ENCODE measurements around the gene COL4A1.

The COL4A1 gene

DNA sequence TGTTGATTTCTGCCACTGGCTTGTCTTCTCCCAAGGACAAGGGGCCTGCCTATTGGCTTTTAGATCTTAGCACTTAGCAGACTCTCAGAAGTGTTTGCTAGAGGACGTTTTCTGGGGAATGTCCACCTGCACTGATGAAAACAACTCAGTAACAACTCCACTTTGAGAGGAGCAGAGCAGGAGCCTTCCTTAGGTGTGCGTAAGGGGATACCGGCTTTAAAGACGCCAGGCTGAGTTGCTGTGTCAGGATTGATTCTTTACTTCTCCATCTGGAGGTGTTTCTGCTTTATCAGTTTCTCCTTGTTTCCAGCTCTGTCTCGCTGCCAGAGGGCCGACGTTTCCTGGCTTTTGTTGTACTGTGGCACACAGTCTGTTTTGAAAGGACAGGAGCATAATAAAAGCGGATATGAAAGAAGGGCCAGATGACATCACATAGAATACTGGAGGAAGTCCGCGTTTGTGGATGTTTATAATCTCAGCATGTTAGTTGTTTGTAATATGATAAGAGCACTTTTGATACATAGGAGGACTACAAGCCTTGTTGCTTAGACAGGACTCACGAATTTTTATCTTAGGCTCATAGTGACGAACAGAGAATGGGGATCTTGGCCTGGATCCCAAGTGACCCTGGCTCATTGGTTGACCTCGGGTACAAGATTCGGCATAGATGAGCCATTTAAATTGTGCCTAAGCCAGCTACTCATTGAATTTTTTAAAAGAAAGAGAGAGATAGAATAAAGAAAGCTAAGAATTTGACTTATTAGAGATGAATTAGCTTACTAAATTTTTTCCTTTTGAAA is 34.7 kb upstream of the COL4A1 start:
- H3K27ac ChIP-seq (ENCODE audit: insufficient read depth, low read length, poor library complexity, severe bottlenecking): no peak overlapping the region
- DNase-seq: no peak
- H3K27me3 ChIP-seq (replicated peaks; ENCODE audit: control insufficient read depth, insufficient read depth, low read length, poor library complexity, severe bottlenecking): no peaks in the 10 kb centered on the region
- H3K9me3 ChIP-seq (ENCODE audit: control insufficient read depth, low read length): no peaks in the 10 kb centered on the region
- no peak overlapping the region for H3K4me3 ChIP-seq (ENCODE audit: insufficient read depth, low read depth, low read length, poor library complexity, severe bottlenecking)
- no peaks in the 10 kb centered on the region for H3K36me3 ChIP-seq (ENCODE audit: control insufficient read depth, insufficient read depth, low read length)
- peaks cover 10% of the 10 kb centered on the region for H3K4me1 ChIP-seq (ENCODE audit: control insufficient read depth, insufficient read depth, low read length, poor library complexity, severe bottlenecking)

GRCh38 chr13:110340812-110341444 is 34.0 kb upstream of the COL4A1 start:
- H3K36me3 ChIP-seq (ENCODE audit: control insufficient read depth, insufficient read depth, low read length): no peaks in the 10 kb centered on the region
- H3K4me3 ChIP-seq (ENCODE audit: insufficient read depth, low read depth, low read length, poor library complexity, severe bottlenecking): no peak overlapping the region
- H3K27me3 ChIP-seq (replicated peaks; ENCODE audit: control insufficient read depth, insufficient read depth, low read length, poor library complexity, severe bottlenecking): no peaks in the 10 kb centered on the region
- no peaks in the 10 kb centered on the region for H3K9me3 ChIP-seq (ENCODE audit: control insufficient read depth, low read length)
- peaks cover 10% of the 10 kb centered on the region for H3K4me1 ChIP-seq (ENCODE audit: control insufficient read depth, insufficient read depth, low read length, poor library complexity, severe bottlenecking)
- no peak overlapping the region for H3K27ac ChIP-seq (ENCODE audit: insufficient read depth, low read length, poor library complexity, severe bottlenecking)
- DNase-seq: peak in 1 of 3 donors; percentile 5

DNA sequence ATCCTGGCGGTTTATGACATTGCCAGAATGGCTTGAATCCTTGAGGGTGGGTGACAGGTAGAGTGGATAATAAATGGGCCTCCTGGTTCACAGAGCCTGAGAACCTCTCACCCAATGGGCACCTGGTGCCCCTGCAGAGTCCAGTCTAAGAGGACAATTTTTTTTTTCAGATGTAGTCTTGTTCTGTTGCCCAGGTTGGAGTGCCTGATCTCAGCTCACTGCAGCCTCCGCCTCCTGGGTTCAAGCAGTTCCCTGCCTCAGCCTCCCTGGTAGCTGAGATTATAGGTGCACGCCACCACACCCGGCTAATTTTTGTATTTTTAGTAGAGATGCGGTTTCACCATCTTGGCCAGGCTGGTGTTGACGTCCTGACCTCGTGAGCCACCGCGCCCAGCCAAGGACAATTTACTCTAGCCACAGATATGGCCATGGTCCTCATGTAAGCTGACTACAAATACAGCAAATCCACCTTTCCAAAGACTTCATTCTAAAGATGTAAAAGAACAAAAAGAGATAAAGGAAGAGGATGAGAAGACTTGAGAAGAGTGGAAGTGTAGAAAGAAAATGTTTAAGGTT is 33.1 kb upstream of the COL4A1 start:
- Histone ChIP-seq H3K27me3 (replicated peaks; ENCODE audit: control insufficient read depth, insufficient read depth, low read length, poor library complexity, severe bottlenecking) (no peaks in the 10 kb centered on the region), H3K36me3 (ENCODE audit: control insufficient read depth, insufficient read depth, low read length) (no peaks in the 10 kb centered on the region), H3K4me1 (ENCODE audit: control insufficient read depth, insufficient read depth, low read length, poor library complexity, severe bottlenecking) (peaks cover 10% of the 10 kb centered on the region), H3K4me3 (ENCODE audit: insufficient read depth, low read depth, low read length, poor library complexity, severe bottlenecking) (no peak overlapping the region), H3K27ac (ENCODE audit: insufficient read depth, low read length, poor library complexity, severe bottlenecking) (no peak overlapping the region), H3K9me3 (ENCODE audit: control insufficient read depth, low read length) (no peaks in the 10 kb centered on the region)
- DNase-seq: no peak

DNA sequence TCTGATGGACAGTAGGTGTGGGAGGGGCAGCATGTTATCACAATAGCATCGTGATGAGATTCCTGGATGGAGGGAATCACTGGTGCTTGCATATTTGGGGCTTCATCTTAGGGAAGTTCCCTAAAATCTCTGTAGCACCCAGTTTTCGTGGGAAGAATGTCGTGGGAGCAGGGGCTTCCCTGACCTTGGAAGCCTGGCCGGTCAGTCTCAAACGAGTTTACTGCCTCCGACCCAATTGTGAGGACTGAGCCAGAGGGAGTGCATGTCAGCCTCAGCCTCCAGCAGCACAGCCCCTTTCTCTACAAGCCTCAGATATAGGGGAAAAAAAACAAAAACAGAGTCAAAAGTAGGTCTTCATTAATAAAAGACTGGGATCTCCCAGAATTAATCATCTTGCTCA is 32.3 kb upstream of the COL4A1 start:
- H3K27me3 ChIP-seq (replicated peaks; ENCODE audit: control insufficient read depth, insufficient read depth, low read length, poor library complexity, severe bottlenecking): no peaks in the 10 kb centered on the region
- peaks cover 10% of the 10 kb centered on the region for H3K4me1 ChIP-seq (ENCODE audit: control insufficient read depth, insufficient read depth, low read length, poor library complexity, severe bottlenecking)
- no peak overlapping the region for H3K4me3 ChIP-seq (ENCODE audit: insufficient read depth, low read depth, low read length, poor library complexity, severe bottlenecking)
- DNase-seq: no peak
- H3K9me3 ChIP-seq (ENCODE audit: control insufficient read depth, low read length): no peaks in the 10 kb centered on the region
- no peak overlapping the region for H3K27ac ChIP-seq (ENCODE audit: insufficient read depth, low read length, poor library complexity, severe bottlenecking)
- no peaks in the 10 kb centered on the region for H3K36me3 ChIP-seq (ENCODE audit: control insufficient read depth, insufficient read depth, low read length)

DNA sequence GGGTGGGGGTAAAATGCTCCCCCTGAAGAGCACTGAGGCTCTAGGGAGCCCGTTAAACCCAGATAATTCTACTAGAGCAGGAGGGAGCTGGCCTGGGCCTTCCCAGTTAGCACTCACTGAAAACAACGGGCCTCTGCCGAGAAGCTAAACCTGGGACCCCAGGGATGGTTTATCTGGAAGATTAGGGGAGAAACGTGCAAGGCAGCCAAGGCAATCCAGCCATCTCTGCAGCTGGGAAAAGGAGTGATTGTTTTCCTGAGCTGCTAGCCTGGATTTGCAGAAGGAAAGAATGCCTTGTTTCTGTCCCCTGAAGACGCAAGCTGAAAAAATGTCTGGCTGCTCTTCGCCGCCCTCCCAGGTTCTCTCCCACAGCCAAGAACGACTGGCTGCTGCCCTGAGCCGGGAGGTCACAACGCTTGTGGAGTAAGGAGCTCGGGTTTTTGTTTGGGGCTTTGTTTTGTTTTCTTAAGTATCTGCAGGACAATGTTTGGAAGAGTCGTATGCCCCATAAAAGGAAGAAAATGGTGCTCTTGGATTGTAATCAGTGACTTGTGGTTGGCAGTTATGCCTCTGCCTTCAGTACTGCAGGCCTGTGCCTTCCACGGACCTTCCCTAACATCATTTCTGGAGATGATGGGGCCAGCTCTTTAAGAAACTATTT is 31.6 kb upstream of the COL4A1 start:
- Histone ChIP-seq H3K9me3 (ENCODE audit: control insufficient read depth, low read length) (no peaks in the 10 kb centered on the region), H3K27me3 (replicated peaks; ENCODE audit: control insufficient read depth, insufficient read depth, low read length, poor library complexity, severe bottlenecking) (no peaks in the 10 kb centered on the region), H3K4me1 (ENCODE audit: control insufficient read depth, insufficient read depth, low read length, poor library complexity, severe bottlenecking) (peaks cover 10% of the 10 kb centered on the region), H3K36me3 (ENCODE audit: control insufficient read depth, insufficient read depth, low read length) (no peaks in the 10 kb centered on the region), H3K27ac (ENCODE audit: insufficient read depth, low read length, poor library complexity, severe bottlenecking) (no peak overlapping the region), H3K4me3 (ENCODE audit: insufficient read depth, low read depth, low read length, poor library complexity, severe bottlenecking) (no peak overlapping the region)
- no peak for DNase-seq

DNA sequence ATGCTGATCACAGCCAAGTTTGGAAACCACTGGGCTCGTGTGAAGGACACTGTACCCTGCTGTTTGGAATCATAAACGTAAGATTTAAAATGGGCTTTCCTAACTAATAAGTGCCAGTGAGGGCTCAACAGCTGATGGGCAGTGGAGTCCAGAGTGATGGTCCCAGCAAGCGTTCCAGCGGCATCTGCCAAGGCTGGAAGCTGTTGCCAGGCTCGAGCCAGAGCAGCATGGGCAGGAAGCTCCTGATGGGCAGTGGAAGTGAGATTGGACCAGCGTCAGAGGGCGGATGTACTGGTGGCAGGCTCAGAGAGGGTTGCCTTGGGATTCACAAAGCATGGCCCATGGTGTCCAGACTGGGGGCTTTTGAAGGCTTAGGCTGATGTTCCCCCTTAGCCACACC is 30.3 kb upstream of the COL4A1 start:
- Histone ChIP-seq H3K27ac (ENCODE audit: insufficient read depth, low read length, poor library complexity, severe bottlenecking) (no peak overlapping the region), H3K9me3 (ENCODE audit: control insufficient read depth, low read length) (no peaks in the 10 kb centered on the region), H3K27me3 (replicated peaks; ENCODE audit: control insufficient read depth, insufficient read depth, low read length, poor library complexity, severe bottlenecking) (no peaks in the 10 kb centered on the region), H3K4me1 (ENCODE audit: control insufficient read depth, insufficient read depth, low read length, poor library complexity, severe bottlenecking) (peaks cover 10% of the 10 kb centered on the region), H3K36me3 (ENCODE audit: control insufficient read depth, insufficient read depth, low read length) (no peaks in the 10 kb centered on the region), H3K4me3 (ENCODE audit: insufficient read depth, low read depth, low read length, poor library complexity, severe bottlenecking) (no peak overlapping the region)
- no peak for DNase-seq

DNA sequence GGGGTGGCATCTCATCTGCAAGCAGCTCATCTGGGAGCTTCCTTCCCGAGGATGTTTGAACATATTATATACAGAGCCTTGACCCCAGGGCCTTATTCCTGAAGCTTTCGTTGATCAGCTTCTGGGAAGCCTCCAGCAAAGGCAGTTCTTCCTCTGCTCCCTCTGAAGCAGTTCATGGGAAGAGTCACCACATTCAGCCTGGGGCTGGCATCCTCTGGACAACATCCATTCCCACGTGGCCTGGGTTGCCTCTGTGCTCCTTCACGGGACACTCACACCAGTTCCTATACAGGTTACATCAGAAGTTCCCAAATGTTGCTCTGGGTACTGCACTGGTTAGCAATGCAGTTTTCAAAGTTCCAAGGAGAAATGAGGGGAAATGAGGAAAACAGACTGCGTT is 29.7 kb upstream of the COL4A1 start:
- no peak for DNase-seq
- no peak overlapping the region for H3K27ac ChIP-seq (ENCODE audit: insufficient read depth, low read length, poor library complexity, severe bottlenecking)
- no peaks in the 10 kb centered on the region for H3K36me3 ChIP-seq (ENCODE audit: control insufficient read depth, insufficient read depth, low read length)
- no peaks in the 10 kb centered on the region for H3K27me3 ChIP-seq (replicated peaks; ENCODE audit: control insufficient read depth, insufficient read depth, low read length, poor library complexity, severe bottlenecking)
- H3K4me3 ChIP-seq (ENCODE audit: insufficient read depth, low read depth, low read length, poor library complexity, severe bottlenecking): no peak overlapping the region
- peaks cover 10% of the 10 kb centered on the region for H3K4me1 ChIP-seq (ENCODE audit: control insufficient read depth, insufficient read depth, low read length, poor library complexity, severe bottlenecking)
- no peaks in the 10 kb centered on the region for H3K9me3 ChIP-seq (ENCODE audit: control insufficient read depth, low read length)

GRCh38 chr13:110336108-110336507 is 29.2 kb upstream of the COL4A1 start:
- no peak overlapping the region for H3K27ac ChIP-seq (ENCODE audit: insufficient read depth, low read length, poor library complexity, severe bottlenecking)
- H3K36me3 ChIP-seq (ENCODE audit: control insufficient read depth, insufficient read depth, low read length): no peaks in the 10 kb centered on the region
- no peak for DNase-seq
- peaks cover 10% of the 10 kb centered on the region for H3K4me1 ChIP-seq (ENCODE audit: control insufficient read depth, insufficient read depth, low read length, poor library complexity, severe bottlenecking)
- no peaks in the 10 kb centered on the region for H3K9me3 ChIP-seq (ENCODE audit: control insufficient read depth, low read length)
- no peak overlapping the region for H3K4me3 ChIP-seq (ENCODE audit: insufficient read depth, low read depth, low read length, poor library complexity, severe bottlenecking)
- H3K27me3 ChIP-seq (replicated peaks; ENCODE audit: control insufficient read depth, insufficient read depth, low read length, poor library complexity, severe bottlenecking): no peaks in the 10 kb centered on the region

GRCh38 chr13:110334841-110335490 is 28.0 kb upstream of the COL4A1 start:
- Histone ChIP-seq H3K36me3 (ENCODE audit: control insufficient read depth, insufficient read depth, low read length) (no peaks in the 10 kb centered on the region), H3K9me3 (ENCODE audit: control insufficient read depth, low read length) (no peaks in the 10 kb centered on the region), H3K4me1 (ENCODE audit: control insufficient read depth, insufficient read depth, low read length, poor library complexity, severe bottlenecking) (peaks cover 3% of the 10 kb centered on the region), H3K4me3 (ENCODE audit: insufficient read depth, low read depth, low read length, poor library complexity, severe bottlenecking) (no peak overlapping the region), H3K27ac (ENCODE audit: insufficient read depth, low read length, poor library complexity, severe bottlenecking) (no peak overlapping the region), H3K27me3 (replicated peaks; ENCODE audit: control insufficient read depth, insufficient read depth, low read length, poor library complexity, severe bottlenecking) (no peaks in the 10 kb centered on the region)
- DNase-seq: no peak
